SK-N-SH (cell line): Measurements from ENCODE around the gene POC1B.

Source experiments
- CTCF ChIP-seq: fragments of 200-600 bp; sonication (generic); IDR thresholded peaks from 2 replicates; pipeline ENCODE4 v1.6.1; 2017; ENCODE audit warnings: antibody characterized with exemption, mild to moderate bottlenecking, moderate library complexity
- GABPA ChIP-seq: IDR thresholded peaks from 2 replicates; pipeline ENCODE4 v1.4.0; 2012; ENCODE audit warnings: low read depth, mild to moderate bottlenecking
- REST ChIP-seq: IDR thresholded peaks from 2 replicates; pipeline ENCODE4 v1.6.1; 2012; ENCODE audit warnings: mild to moderate bottlenecking, low read depth, low read length, moderate library complexity

- TF ChIP-seq GABPA (no peak), REST (no peak), CTCF (no peak)
These were observed 1.9 kb downstream of the POC1B start for GRCh38 chr12:89523843-89524540.
